DMS114 treated with DMSO at 0.1 percent for 48 hours (cell line): ENCODE measurements around the gene PRMT7.
"Not testable (repeated sequence)": the region's sequence is repeated elsewhere in the genome, so short reads cannot be mapped to it uniquely, and the experiment has no call there.

Experiments used
- DNase-seq: peaks from one replicate; lab custom pipeline; 2025; ENCODE audit not compliant: unreplicated experiment; lab: John Stamatoyannopoulos, UW

The PRMT7 gene

GRCh38 chr16:68283346-68283745, 27.5 kb upstream of the PRMT7 start:
- DNase-seq, result no peak

GRCh38 chr16:68283801-68284598, 26.8 kb upstream of the PRMT7 start:
- DNase-seq, result no peak

- DNase-seq, result no peak
These were observed 26.0 kb upstream of the PRMT7 start for GRCh38 chr16:68284847-68285246.

GRCh38 chr16:68285683-68286082, 25.1 kb upstream of the PRMT7 start:
- no peak for DNase-seq

- no peak for DNase-seq
These were observed 24.4 kb upstream of the PRMT7 start for GRCh38 chr16:68286153-68287074.

GRCh38 chr16:68287276-68288251, 23.3 kb upstream of the PRMT7 start:
- DNase-seq, result no peak

- no peak for DNase-seq
These were observed 22.6 kb upstream of the PRMT7 start for GRCh38 chr16:68288252-68288650.

- DNase-seq, result not testable (repeated sequence)
These were observed 22.0 kb upstream of the PRMT7 start for GRCh38 chr16:68288796-68289195.

- no peak for DNase-seq
These were observed 21.6 kb upstream of the PRMT7 start for GRCh38 chr16:68289202-68289601.

- no peak for DNase-seq
These were observed 21.0 kb upstream of the PRMT7 start for GRCh38 chr16:68289621-68290329.

- no peak for DNase-seq
These were observed 20.4 kb upstream of the PRMT7 start for GRCh38 chr16:68290450-68290849.

- DNase-seq, result no peak
These were observed 19.6 kb upstream of the PRMT7 start for GRCh38 chr16:68291227-68291626.

GRCh38 chr16:68292425-68292824, 18.4 kb upstream of the PRMT7 start:
- DNase-seq, result no peak

GRCh38 chr16:68296291-68296690, 14.5 kb upstream of the PRMT7 start:
- no peak for DNase-seq

GRCh38 chr16:68296693-68297092, 14.1 kb upstream of the PRMT7 start:
- no peak for DNase-seq

- DNase-seq, result no peak
These were observed 12.9 kb upstream of the PRMT7 start for GRCh38 chr16:68297908-68298307.

- DNase-seq, result no peak
These were observed 12.5 kb upstream of the PRMT7 start for GRCh38 chr16:68298312-68298711.

- no peak for DNase-seq
These were observed 11.8 kb upstream of the PRMT7 start for GRCh38 chr16:68298907-68299561.

- no peak for DNase-seq
These were observed 11.0 kb upstream of the PRMT7 start for GRCh38 chr16:68299571-68300453.
